ENCODE measurements around the gene PPP1R11.

DNA sequence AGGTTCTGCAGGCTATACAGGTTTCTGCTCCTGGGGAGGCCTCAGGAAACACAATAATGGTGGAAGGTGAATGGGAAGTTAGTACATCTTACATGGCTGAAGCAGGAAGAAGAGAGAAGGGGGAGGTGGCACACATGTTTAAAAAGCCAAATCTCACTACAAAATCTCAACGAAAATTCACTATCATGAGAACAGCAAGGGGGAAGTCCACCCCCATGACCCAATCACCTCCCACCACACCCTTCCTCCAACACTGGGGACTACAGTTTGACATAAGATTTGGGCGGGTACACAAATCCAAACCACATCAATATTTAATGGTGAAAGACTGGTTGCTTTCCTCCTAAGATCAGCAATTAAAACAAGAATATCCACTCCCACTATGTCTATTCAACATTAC lies 19.8 kb upstream of the PPP1R11 start:
- TF ChIP-seq TAF1 (IDR thresholded peaks at IDR 0.05; ENCODE audit: borderline replicate concordance, insufficient read depth, low read length), result no peak
- no peak for TF ChIP-seq POLR2AphosphoS5 (IDR thresholded peaks at IDR 0.05; ENCODE audit: low read depth, low read length)
- TF ChIP-seq, protein P1, sequence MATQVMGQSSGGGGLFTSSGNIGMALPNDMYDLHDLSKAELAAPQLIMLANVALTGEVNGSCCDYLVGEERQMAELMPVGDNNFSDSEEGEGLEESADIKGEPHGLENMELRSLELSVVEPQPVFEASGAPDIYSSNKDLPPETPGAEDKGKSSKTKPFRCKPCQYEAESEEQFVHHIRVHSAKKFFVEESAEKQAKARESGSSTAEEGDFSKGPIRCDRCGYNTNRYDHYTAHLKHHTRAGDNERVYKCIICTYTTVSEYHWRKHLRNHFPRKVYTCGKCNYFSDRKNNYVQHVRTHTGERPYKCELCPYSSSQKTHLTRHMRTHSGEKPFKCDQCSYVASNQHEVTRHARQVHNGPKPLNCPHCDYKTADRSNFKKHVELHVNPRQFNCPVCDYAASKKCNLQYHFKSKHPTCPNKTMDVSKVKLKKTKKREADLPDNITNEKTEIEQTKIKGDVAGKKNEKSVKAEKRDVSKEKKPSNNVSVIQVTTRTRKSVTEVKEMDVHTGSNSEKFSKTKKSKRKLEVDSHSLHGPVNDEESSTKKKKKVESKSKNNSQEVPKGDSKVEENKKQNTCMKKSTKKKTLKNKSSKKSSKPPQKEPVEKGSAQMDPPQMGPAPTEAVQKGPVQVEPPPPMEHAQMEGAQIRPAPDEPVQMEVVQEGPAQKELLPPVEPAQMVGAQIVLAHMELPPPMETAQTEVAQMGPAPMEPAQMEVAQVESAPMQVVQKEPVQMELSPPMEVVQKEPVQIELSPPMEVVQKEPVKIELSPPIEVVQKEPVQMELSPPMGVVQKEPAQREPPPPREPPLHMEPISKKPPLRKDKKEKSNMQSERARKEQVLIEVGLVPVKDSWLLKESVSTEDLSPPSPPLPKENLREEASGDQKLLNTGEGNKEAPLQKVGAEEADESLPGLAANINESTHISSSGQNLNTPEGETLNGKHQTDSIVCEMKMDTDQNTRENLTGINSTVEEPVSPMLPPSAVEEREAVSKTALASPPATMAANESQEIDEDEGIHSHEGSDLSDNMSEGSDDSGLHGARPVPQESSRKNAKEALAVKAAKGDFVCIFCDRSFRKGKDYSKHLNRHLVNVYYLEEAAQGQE (IDR thresholded peaks at IDR 0.05; ENCODE audit: insufficient read depth in 1 of 2, low read depth in 2 of 2, low read length in 2 of 2), result no peak
- no peak for TF ChIP-seq SIN3A (IDR thresholded peaks at IDR 0.05; ENCODE audit: borderline replicate concordance, insufficient read depth, low read length)

All from PFSK-1 (cell line).